ENCODE data around the gene INTS3.
"Not testable (repeated sequence)": the region's sequence is repeated elsewhere in the genome, so short reads cannot be mapped to it uniquely, and the experiment has no call there.

INTS3 gene

DNA sequence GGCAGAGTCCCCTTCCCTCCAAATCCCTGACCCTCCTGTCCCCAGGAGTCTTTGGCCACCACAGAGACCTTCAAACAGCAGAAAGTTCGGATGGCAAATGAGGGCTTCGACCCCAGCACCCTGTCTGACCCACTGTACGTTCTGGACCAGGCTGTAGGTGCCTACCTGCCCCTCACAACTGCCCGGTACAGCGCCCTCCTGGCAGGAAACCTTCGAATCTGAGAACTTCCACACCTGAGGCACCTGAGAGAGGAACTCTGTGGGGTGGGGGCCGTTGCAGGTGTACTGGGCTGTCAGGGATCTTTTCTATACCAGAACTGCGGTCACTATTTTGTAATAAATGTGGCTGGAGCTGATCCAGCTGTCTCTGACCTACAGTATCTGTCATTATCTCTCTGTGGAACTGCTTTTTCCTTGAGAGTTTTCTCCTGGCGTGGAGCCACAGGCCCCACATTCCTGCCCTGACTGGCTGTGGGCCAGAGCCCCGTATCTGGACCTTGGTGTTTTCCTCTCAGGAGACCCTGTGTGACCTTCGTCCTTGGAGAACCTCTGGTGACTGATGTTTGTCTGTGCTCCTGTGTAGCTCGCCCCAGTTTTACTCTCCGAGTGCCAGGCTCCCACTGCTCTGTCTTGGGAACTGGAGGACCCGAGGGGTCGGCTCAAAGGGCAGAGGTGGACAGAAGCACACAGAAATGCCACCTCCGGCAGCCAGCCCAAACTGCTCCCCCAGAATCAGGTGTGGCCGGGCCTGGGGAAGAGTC lies 52.1 kb downstream of the INTS3 start:
- DNase-seq: no peak

- DNase-seq: no peak
Measured at GRCh38 chr1:153780551-153780950, 52.7 kb downstream of the INTS3 start.

DNA sequence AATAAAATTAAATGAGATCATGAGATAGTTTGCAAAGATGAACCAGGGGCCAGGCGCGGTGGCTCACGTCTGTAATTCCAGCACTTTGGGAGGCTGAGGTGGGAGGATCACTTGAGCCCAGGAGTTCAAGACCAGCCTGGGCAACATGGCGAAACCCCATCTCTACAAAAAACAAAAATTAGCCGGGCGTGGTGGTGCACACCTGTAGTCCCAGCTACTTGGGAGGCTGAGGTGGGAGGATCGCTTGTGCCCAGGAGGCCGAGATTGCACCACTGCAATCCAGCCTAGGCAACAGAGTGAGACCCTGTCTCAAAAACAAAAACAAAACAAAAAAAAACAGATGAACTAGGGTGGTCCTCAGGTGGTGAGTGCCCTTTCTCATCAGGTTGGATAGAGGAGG lies 54.8 kb downstream of the INTS3 start:
- DNase-seq: not testable (repeated sequence)

DNA sequence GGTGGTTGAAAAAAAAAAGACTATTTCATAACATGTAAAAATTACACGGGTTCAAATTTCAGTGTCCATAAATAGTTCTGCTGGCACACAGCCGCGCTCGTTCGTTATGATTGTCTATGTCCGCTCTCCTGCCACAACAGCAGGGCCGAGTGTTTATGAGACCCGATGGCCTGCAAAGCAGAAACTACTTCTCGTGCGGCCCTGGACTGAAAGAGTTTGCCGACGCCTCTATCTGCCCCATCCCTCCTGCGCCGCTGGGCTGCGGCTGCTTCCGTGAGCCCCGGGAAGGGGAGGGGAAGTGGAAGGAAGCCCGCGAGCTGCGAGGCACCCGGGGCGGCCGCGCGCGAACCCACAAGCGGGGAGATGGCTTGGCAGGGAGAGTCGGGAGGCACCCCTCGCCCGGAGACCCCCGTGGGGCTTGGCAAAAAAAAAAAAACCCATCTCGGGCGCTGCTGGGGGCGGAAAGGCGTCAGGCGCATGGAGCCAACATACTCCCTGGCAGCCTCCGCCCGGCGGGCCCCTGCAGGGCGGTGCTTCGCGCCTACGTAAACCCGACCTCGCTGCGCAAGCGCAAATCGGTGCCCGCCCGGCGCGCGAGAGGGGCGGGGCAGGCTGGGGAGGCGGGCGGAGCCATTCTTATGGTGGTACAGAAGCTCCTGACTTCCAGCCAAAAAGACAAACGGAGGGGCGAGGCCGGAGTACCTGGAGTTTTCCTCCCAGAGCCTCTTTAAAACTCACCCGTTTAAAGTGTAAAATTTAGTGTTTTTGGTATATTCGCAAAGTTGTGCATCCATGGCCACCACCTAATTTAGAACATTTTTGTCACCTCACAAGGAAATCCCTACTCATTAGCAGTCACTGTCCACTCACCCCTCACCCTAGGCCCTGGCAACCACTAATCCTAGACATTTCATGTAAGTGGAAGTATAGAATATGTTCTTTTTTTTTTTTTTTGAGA lies 55.7 kb downstream of the INTS3 start:
- DNase-seq: peak; percentile 85

- no peak for DNase-seq
Measured at GRCh38 chr1:153786038-153786790, 58.4 kb downstream of the INTS3 start.

DNA sequence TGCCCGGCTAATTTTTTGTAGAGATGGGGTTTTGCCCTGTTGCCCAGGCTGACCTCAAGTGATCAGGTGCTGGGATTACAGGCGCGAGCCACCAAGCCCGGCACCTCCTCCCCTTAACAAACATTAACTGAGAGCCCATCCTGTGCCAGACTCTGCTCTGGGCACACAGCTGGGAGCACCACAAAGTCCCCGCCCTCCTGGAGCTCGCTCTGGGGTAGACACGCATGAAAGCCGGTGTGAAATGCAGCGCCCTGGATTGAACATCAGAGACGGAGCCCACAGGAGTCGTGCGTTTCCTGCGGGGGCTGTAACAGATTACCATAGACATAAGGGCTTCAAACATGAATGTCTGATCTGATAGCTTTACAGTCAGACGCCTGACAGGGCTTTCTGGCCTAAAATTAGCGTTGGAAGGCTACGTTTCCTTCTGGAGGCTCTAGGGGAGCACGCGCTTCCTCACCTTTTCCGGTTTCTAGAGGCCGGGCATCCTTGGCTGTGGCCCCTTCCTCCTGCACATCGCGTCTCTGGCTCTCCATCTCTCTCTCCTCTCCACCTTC lies 61.7 kb downstream of the INTS3 start:
- DNase-seq: no peak

DNA sequence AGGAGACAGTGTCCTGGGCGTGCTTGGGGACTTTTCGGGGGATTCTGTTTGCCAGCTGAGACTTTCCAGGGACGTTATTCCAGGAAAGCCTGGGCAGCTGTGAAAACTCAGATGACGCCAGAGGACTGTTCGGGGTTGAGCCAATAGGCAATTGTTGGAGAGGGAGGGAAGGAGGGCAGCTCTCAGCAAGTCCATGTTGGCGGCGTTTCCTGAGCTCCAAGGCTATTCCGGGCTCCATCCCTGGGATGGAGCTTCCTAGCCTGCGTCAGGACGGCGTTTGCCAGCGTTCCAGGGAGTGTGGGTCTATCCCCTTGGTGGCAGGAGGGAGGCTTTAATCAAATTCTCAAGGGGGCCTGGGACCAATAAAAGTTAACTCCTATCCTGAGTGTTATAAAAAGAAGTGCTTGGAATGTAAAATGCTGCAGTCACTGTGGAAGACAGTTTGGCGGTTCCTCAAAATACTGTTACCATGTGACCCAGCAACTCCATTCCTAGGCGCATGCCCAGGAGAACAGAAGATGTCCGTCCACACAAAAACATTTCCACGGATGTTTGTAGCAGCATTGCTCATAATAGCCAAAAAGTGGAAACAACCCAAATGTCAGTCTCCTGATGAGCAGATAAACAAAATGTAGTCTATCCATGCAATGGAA lies 62.6 kb downstream of the INTS3 start:
- DNase-seq: no peak

DNA sequence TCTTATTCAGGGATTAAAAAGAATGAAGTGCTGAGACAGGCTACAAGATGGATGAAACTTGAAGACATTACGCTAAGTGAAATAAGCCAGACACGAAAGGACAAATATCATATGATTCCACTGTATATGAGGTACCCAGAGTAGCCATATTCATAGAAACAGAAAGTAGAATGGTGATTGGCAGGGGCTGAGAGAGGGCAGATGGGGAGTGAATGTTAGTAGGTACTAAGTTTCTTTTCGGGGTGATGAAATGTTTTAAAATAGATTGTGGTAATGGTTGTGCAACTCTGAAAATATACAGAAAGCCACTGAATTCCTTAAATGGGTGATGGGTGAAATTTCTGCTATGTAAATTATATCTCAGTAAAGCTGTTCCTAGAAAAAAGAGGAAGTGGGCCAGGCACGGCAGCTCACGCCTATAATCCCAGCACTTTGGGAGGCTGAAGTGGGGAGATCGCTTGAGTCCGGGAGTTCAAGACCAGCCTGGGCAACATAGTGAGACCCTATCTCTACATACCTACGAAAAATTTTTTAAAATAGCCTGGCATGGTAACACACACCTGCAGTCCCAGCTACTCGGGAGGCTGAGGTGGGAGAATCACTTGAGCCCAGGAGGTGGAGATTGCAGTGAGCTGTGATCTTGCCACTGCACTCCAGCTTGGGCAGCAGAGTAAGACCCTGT lies 63.3 kb downstream of the INTS3 start:
- DNase-seq: no peak

DNA sequence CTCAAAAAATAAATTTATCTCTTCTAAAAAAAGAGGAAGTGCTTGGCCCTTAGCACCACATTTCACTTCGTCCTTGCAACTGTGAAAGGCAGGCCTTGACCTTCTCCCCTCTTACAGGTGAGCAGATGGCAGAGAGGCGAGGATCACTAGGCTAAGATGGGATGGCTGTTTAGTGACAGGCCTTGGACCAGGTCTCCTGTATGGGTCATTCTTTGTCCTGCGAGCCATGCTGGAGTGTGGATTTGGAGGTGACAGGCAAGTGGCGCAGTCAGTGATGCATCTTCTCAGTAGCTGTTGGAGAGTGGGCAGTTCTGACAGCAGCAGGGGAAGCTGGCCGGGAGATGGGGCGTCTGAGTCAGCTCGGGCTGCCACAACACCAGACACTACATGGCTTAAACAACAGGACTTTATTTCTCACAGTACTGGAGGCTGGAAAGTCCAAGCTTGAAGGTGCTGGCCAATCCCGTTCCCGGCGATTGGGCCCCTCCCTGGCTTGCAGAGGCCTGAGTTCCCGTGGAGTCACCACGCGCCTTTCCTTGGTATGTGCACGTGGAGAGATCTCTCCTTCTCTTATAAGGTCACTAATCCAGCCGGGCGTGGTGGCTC lies 63.9 kb downstream of the INTS3 start:
- DNase-seq: no peak

DNA sequence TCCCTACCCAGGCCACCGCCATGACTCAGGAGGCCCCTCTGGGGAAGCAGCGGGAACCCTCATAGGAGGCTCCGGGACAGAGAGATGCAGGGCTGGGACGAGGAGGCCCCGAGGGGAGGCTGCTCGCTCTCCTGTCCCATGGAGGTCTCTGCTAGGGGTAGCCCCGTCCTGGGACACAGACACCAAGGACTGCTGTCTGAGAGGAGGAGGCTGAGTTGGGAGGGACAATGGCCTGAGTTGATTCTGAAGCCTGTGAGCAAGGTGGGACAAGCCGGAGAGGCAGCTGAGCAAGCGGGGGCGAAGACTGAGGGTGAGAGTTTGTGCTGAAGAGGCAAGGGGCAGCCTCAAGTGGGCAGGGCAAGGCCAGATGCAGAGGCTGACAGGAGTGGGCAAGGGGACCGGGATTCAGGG lies 64.8 kb downstream of the INTS3 start:
- DNase-seq: no peak

- DNase-seq: no peak
Measured at GRCh38 chr1:153793261-153793972, 65.6 kb downstream of the INTS3 start.

DNA sequence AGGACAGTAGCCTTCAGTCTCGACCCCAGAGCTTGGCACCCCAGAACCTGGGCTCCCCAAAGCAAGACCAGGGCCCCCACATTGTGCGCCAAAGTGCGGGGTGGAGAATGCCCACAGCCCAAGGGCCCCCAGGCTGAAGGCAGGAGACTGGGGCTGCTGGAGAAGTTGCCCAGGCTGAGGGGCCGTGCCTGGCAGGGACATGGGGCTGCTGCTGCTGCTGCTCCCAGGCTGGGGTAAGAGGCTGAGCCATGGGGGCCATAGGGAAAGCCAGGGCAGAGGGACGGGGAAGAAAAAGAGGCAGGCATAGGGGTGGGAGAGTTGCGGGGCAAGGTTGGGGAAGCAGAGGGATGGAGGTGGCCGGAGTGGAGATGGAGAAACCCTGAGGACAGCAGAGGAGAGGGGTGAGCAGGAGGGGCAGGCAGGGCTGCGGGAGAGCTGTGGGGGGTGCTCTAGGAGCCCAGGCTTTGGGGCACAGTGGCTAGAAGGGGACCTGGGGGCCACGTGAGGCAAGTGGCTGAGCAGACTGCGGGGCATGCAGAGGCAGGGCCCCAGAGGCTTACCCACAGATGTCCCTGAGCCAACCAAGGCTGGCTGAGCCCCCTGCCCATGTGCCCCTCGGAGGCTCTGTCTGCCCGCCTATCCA lies 66.2 kb downstream of the INTS3 start:
- DNase-seq: no peak

DNA sequence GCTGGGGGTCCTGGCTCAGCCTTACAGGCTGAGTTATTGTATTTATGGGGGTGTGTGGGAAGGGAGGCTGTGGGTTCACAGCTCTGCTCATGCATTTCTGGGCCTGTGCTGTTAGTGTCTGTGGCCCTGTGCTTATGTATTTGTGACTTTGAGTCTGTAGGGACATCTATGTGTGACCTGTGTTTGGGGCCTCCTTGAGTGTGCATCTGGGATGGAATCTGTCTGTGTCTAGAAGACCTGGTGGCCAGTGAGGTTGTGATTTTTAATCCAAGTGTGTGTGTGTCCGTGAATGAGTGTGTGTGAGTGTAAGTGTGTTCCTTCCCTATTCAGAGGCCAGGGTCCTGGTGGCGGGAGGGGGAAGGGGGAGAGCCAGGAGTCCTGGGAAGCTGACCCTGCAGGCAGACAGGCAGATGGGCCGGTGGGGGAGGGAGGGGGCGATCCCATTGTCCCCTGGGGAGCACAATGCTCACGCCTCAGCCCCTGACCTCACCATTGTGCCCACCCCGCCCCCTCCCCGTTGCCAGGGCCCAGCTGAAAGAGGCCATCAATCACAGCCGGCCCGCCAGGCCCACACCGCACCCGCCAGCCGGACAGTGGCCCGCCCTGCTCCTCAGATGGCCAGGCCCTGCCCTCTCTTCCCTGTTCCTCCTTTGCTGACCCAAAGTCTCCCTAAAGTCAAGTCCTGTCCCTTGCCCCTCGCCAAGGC lies 66.9 kb downstream of the INTS3 start:
- no peak for DNase-seq

DNA sequence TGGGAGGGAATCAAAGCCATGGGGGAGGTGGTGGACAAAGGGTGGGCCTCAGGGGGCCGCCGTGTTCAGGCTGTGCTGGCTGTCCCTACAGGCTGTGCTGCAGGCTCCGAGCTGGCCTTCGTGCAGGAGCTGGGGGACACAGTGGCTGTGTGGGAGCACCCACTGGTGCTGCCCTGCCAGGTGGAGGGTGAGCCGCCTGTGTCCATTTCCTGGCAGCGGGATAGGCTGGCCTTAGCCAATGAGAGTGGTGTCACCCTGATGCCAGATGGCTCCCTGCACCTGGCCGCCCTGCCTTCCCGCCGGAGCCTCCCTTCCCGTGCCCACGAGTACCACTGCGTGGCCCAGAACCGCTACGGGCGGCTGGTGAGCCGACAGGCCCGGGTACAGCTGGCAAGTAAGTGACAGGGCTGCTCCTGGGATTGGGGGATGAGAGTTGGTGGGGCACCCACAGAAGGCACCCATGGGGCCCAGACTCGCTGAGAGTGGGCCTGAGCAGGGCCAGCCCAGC lies 67.5 kb downstream of the INTS3 start:
- DNase-seq: no peak

DNA sequence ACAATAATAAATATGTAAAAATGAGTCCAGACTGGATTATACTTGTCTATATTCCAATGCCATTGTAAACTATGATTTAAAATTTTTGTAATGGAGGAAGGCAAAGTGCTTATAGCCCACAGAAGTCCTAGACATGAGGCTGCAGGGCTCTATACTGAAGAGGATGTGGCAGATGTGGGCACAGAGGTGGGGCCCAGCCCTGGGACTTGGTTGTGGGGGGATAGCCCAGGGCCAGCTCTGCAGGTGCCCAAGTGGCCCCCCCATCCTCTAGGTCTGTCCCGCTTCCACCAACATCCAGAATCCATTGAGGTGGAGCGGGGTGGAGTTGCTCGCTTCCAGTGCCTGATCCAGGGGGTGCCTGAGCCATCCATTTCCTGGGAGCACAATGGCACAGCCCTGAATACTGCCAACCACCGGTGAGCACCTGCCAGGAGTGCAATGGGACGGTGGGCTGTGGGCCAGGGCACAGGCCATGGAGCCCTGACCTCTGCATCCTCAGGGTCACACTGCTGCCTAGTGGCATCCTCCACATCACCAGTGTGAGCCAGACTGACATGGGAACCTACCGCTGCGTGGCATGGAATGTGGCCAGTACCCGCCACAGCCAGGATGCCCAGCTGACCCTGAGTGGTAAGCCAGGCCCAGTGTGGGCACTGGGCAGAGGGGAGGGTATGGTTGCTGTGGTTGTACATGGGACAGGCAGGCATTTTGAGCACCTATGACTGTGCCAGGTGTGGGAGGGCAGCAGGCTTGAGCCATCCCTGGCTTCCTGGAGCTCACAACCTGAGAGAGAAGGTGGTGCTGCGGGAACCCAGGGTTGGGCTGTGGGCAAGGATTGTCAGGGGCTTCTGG lies 68.3 kb downstream of the INTS3 start:
- DNase-seq: no peak

DNA sequence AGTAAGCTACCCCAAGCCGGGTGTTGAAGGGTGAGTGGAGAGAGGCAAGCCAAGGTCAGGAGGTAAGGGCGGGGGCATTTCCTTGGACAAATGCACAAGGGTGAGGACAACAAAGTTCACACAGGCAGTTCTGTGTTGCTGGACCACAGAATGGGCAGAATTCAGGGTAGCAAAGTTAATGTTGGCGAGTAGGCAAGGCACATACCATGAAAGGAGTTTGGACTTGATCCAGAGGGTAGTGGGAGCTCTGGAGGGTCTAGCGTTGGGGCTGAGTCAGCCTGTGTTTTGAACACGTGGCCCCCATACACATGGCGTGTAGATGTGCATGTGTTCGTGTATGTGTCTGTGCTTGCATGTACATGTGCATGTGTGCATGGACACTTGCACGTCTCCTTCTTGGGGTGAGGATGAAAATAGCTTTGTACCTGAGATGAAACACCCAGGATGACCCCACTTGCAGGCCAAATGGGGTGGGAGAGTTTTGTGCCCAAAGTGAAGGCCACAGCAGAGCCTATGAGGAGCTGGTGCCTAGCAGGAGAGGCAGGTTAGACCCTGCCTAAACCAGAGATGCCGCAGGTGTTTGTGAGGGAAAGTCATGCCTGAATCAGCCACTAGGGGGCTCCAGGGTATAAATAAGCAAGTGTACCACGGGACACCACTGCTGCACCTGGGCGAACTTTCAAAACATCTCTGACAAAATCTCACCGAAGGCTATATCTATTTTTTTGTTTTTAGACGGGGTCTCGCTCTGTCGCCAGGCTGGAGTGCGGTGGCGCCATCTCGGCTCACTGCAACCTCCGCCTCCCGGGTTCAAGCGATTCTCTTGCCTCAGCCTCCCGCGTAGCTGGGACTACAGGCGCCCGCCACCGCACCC lies 69.2 kb downstream of the INTS3 start:
- DNase-seq: peak; percentile 73

GRCh38 chr1:153798468-153798780 lies 70.6 kb downstream of the INTS3 start:
- no peak for DNase-seq
